ENCODE data around the gene ALG11.
A peak's percentile ranks its signal among the peaks of the same experiment; 100 is the strongest.
"Not testable (repeated sequence)": the region's sequence is repeated elsewhere in the genome, so short reads cannot be mapped to it uniquely, and the experiment has no call there.

The ALG11 gene

GRCh38 chr13:52011632-52012511 is at the start of gene ALG11:
TSS of gene ALG11 (plus strand) at chr13:52012398. CDS start at chr13:52012419, 21 bp downstream.
- peak; percentile 95 to 98 for DNase-seq

- peak in 1 of 2 experiments; percentile 4 for DNase-seq
Observed at GRCh38 chr13:51966186-51966585, 46.0 kb upstream of the ALG11 start.

- DNase-seq: no peak
Observed at GRCh38 chr13:51967482-51968446, 44.4 kb upstream of the ALG11 start.

DNA sequence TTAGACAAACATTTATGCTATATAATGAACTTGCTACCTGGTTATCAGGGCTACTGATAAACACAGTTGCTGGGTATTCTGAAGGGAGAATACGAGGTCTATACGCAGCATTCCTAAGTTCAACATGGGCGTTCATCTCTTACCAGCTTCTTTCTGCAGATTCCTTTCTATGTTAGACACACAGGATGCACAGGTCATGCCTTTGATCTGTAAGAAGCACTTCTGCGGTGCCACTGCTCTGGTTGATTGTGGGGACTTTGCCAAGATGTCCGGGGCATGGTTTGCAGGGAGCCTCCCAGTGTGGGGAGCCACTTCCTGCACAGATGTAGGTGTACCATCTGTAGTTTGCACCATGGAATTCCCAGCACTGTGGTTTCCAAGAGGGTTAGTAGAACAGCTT is 41.8 kb upstream of the ALG11 start:
- no peak for DNase-seq

GRCh38 chr13:51971520-51972426 is 40.4 kb upstream of the ALG11 start:
- DNase-seq: no peak

- DNase-seq: no peak
Observed at GRCh38 chr13:51974482-51974881, 37.7 kb upstream of the ALG11 start.

DNA sequence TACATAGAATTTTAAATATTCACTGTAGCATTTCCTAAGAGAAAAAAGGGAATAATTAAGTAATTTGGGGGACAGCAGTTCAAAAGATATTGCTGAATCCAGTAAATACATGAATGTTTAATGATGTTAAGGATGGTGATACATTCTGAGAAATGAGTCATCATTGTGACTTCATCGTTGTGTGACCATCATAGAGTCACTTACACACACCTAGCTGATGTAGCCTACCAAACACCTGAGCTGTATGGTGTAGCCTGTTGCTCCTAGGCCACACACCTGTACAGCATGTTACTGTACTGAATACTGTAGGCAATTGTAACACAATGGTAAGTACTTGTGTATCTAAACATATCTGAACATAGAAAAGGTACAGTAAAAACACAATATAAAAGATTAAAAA is 35.8 kb upstream of the ALG11 start:
- no peak for DNase-seq

DNA sequence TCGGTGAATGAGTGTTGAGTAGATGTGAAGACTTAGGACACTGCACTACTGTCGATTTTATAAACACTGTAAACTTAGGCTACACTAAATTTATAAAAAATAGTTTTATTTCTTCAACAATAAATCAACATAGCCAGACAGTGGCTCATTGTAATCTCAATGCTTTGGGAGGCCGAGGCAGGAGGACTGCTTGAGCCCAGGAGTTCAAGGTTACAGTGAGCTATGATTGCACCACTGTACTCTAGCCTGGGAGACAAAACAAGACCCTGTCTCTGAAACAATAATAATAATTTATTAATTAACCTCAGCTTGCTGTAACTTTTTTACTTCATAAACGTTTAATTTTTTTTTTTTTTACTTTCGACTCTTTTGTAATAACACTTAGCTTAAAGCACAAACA is 35.3 kb upstream of the ALG11 start:
- DNase-seq: no peak

- no peak for DNase-seq
Observed at GRCh38 chr13:51977625-51978024, 34.6 kb upstream of the ALG11 start.

- DNase-seq: no peak
Observed at GRCh38 chr13:51978796-51979556, 33.2 kb upstream of the ALG11 start.

DNA sequence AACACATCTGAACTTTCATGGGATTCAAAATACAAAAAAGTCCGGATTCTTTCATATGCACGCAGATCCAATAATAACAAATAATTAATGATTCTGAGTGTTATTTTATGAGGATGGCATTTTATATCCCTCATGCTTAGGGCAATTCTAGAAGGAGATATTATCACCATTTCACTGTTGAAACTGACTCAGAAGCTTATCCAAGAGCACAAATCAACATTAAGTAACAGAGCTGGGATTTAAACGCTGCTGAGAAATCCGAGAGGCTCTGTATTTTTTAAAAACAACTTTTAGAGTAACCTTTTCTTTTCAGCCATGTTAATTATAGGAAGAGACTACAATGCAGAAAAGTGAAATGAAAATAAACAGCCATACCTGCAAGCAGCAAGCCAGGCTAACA is 31.3 kb upstream of the ALG11 start:
- DNase-seq: no peak

- DNase-seq: no peak
Observed at GRCh38 chr13:51981355-51981754, 30.8 kb upstream of the ALG11 start.

DNA sequence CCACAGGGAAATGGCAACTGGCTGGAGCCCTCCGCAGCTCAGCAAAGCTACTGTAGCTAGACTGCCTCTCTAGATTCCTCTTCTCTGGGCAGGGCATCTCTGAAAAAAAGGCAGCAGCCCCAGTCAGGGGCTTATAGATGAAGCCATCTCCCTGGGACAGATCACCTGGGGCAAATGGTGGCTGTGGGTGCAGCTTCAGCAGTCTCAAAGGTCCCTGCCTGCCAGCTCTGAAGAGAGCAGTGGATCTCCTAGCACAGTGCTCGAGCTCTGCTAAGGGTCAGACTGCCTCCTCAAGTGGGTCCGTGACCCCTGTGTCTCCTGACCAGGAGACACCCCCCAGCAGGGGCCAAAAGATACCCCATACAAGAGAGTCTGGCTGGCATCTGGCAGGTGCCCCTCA is 28.9 kb upstream of the ALG11 start:
- not testable (repeated sequence) for DNase-seq

GRCh38 chr13:51984904-51985303 is 27.3 kb upstream of the ALG11 start:
- DNase-seq: not testable (repeated sequence)

GRCh38 chr13:51988988-51989618 is 23.1 kb upstream of the ALG11 start:
- DNase-seq: no peak

GRCh38 chr13:51993713-51994112 is 18.5 kb upstream of the ALG11 start:
- DNase-seq: no peak

- DNase-seq: peak; percentile 57 to 80
Observed at GRCh38 chr13:51995677-51996551, 16.3 kb upstream of the ALG11 start.

DNA sequence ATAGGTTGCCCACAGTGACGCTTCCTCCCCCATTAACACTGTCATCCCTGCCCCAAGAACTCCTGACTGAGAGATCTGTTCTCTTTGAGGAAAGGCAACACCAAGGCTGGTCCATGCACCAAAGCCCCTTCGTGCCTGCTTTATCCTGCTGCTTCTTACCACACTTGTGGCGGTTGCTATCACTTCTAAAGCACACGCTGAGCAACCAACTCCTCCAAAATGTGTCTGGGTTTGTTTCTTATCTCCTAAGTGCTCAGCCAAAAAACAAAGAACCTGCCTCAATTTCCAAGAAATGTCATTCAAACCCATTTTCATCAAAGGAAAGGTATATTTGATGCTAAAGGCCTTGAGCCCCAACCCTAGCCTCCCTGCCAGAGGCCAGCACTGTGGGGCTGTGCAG is 15.6 kb upstream of the ALG11 start:
- DNase-seq: no peak

DNA sequence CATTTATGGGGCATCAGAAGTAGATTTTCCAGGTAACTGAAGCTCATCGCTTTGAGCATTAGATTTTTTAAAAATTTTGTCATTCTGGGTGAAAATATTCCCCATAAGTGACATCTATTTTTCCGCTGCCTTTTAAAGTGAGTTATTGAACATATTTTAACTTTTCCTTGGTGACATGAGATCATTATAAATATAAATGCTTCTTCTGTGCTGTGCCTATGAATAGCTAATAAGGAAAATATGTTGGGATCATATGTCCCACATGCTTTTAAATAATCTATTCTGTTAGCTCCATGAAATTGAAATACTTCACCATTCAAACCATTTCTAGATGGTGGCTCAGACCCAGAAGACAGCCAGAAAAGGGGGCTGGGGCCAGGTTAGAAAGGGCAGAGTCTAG is 15.0 kb upstream of the ALG11 start:
- DNase-seq: no peak

GRCh38 chr13:51997641-51998330 is 14.4 kb upstream of the ALG11 start:
- DNase-seq: peak; percentile 34 to 77

All from NCI-H524 (cell line).